ENCODE data around the gene EFHC1. TPM values are rescaled to one million over a fixed set of nuclear protein-coding genes. Genes with fewer than 3 reads are reported as not detected.

EFHC1 gene
- total and polyA plus RNA-seq, 7 donors = 1.8 to 38.5 (median 15.9) TPM

- no peak for DNase-seq
- H3K27me3 ChIP-seq = no peaks in the 10 kb centered on the region
- H3K4me3 ChIP-seq = no peak overlapping the region
- intact Hi-C loops (cut with DNase I) = loop anchor here (5.0 kb wide), 1 partner anchor 32 kb away; the partner anchor contains the start of gene TRAM2
- 74 to 84% methylated on average over 9 of the region's 9 CpGs for WGBS, 2 donors
- H3K4me1 ChIP-seq = peaks cover 0 to 85% (median 78%) of the 10 kb centered on the region in 4 donors
- no peak for TF ChIP-seq EP300 (IDR thresholded peaks at IDR 0.05)
- no peak for TF ChIP-seq POLR2AphosphoS5 (IDR thresholded peaks at IDR 0.05)
- TF ChIP-seq CTCF (IDR thresholded peaks at IDR 0.05) = no peak
- no peak for TF ChIP-seq POLR2A (IDR thresholded peaks at IDR 0.05)
- H3K9me3 ChIP-seq = no peaks in the 10 kb centered on the region
- H3K36me3 ChIP-seq = no peaks in the 10 kb centered on the region
- H3K27ac ChIP-seq = peak overlapping the region; percentile 8 to 56 (median 36)
These were observed 124.7 kb downstream of the EFHC1 start for GRCh38 chr6:52544602-52545405.

- Histone ChIP-seq H3K4me3 (no peak overlapping the region), H3K27me3 (no peaks in the 10 kb centered on the region), H3K9me3 (no peaks in the 10 kb centered on the region), H3K27ac (peak overlapping the region in 3 of 4 donors; percentile 18 to 56 (median 53)), H3K4me1 (peaks cover 0 to 85% (median 78%) of the 10 kb centered on the region in 4 donors), H3K36me3 (no peaks in the 10 kb centered on the region)
- intact Hi-C loops (cut with DNase I) = no loop called here
- no peak for TF ChIP-seq EP300 (IDR thresholded peaks at IDR 0.05)
- no peak for DNase-seq
- WGBS, 2 donors = 89 to 92% methylated on average over 6 of the region's 6 CpGs
These were observed 125.4 kb downstream of the EFHC1 start for GRCh38 chr6:52545406-52546119.

- H3K4me1 ChIP-seq = peaks cover 0 to 85% (median 78%) of the 10 kb centered on the region in 4 donors
- intact Hi-C loops (cut with DNase I) = no loop called here
- WGBS, 2 donors = 93% methylated on average over 1 of the region's 1 CpG
These were observed 126.0 kb downstream of the EFHC1 start for GRCh38 chr6:52546192-52546591.

GRCh38 chr6:52546678-52547077, 126.5 kb downstream of the EFHC1 start:
- H3K36me3 ChIP-seq = no peaks in the 10 kb centered on the region
- no peak overlapping the region for H3K27ac ChIP-seq
- H3K4me3 ChIP-seq = no peak overlapping the region
- peaks cover 0 to 85% (median 79%) of the 10 kb centered on the region in 4 donors for H3K4me1 ChIP-seq
- WGBS, 2 donors = 78 to 91% methylated on average over 3 of the region's 3 CpGs
- TF ChIP-seq POLR2A (IDR thresholded peaks at IDR 0.05) (no peak), EP300 (IDR thresholded peaks at IDR 0.05) (no peak), CTCF (IDR thresholded peaks at IDR 0.05) (no peak), POLR2AphosphoS5 (IDR thresholded peaks at IDR 0.05) (no peak)
- intact Hi-C loops (cut with DNase I) = no loop called here
- no peak for DNase-seq
- H3K27me3 ChIP-seq = no peaks in the 10 kb centered on the region
- no peaks in the 10 kb centered on the region for H3K9me3 ChIP-seq

More at GRCh38 chr6:52546192-52546591, 126.0 kb downstream of the EFHC1 start:
- no peak overlapping the region for H3K4me3 ChIP-seq
- H3K9me3 ChIP-seq = no peaks in the 10 kb centered on the region
- H3K27ac ChIP-seq = no peak overlapping the region
- no peaks in the 10 kb centered on the region for H3K36me3 ChIP-seq
- TF ChIP-seq POLR2A (IDR thresholded peaks at IDR 0.05) (no peak), EP300 (IDR thresholded peaks at IDR 0.05) (no peak), POLR2AphosphoS5 (IDR thresholded peaks at IDR 0.05) (no peak), CTCF (IDR thresholded peaks at IDR 0.05) (no peak)
- no peak for DNase-seq
- no peaks in the 10 kb centered on the region for H3K27me3 ChIP-seq
